ENCODE data around the gene SMS. TPM values are rescaled to one million over a fixed set of nuclear protein-coding genes. Genes with fewer than 3 reads are reported as not detected.

Gene SMS
- total and polyA plus RNA-seq, 10 of the 15 experiments (the other 5 are each of a cell fraction or from before 2014, with no cell fraction given) = 55.8 to 156 (median 114) TPM

- Histone ChIP-seq H3K36me3 (ENCODE audit: control insufficient read depth in 2 of 2, insufficient read depth in 2 of 2, low read length in 1 of 2) (no peaks in the 10 kb centered on the region), H3K27me3 (replicated peaks in 1 of 2; ENCODE audit: control insufficient read depth in 2 of 2, insufficient read depth in 2 of 2, low read length in 1 of 2) (no peaks in the 10 kb centered on the region), H3K4me2 (ENCODE audit: control insufficient read depth, insufficient read depth) (0 out of 2 replicates have a peak overlapping the region, but pooled peaks have one; percentile 48), H4K20me1 (ENCODE audit: control insufficient read depth, insufficient read depth) (no peaks in the 10 kb centered on the region), H2AFZ (ENCODE audit: control insufficient read depth, low read depth, low read length) (no peak overlapping the region), H3K9me3 (replicated peaks; ENCODE audit: control insufficient read depth, insufficient read depth, low read length) (no peaks in the 10 kb centered on the region), H3K79me2 (ENCODE audit: control insufficient read depth, insufficient read depth, low read length) (no peaks in the 10 kb centered on the region), H3K27ac (ENCODE audit: control insufficient read depth, insufficient read depth) (no peak overlapping the region), H3K9ac (ENCODE audit: control insufficient read depth, insufficient read depth, low read length) (no peak overlapping the region), H3K4me1 (ENCODE audit: control insufficient read depth, insufficient read depth, low read length) (no peaks in the 10 kb centered on the region), H3K4me3 (no peak overlapping the region)
- CTCF ChIA-PET = no interaction called here
- RAD21 ChIA-PET (ENCODE audit: unreplicated experiment) = no interaction called here
- BruUV-seq (replicated peaks) = no TSS peak
- SMC1A ChIA-PET (ENCODE audit: uncharacterized antibody, unreplicated experiment) = interaction anchor here (1.3 kb wide), 1 partner anchor 35 kb away, joined by 3 read pairs; no protein-coding TSS in a partner anchor
- DNase-seq (ENCODE audit: low read depth, low spot score) = no peak
- peak; percentile 54 for FAIRE-seq
- in situ Hi-C loops (cut with MboI) = no loop called here
- peak; percentile 68 for ATAC-seq
- POLR2A ChIA-PET = no interaction called here
- WGBS (ENCODE audit: insufficient coverage, insufficient replicate concordance, low lambda C conversion rate, missing lambda C conversion rate) = 10% methylated on average over 6 of the region's 6 CpGs
- intact Hi-C loops (cut with micrococcal nuclease; ENCODE audit: unreplicated experiment) = no loop called here
- TF ChIP-seq JUNB (IDR thresholded peaks at IDR 0.05) (peak; percentile 70; the same call in 1 of the 2 replicates), EED (IDR thresholded peaks at IDR 0.05; ENCODE audit: low read depth) (peak; percentile 39; the same call in 1 of the 2 replicates), CREB1 (IDR thresholded peaks at IDR 0.05; ENCODE audit: low read depth) (0 out of 2 replicates have a peak, but pooled peaks have one; percentile 14), USF2 (IDR thresholded peaks at IDR 0.05; ENCODE audit: borderline replicate concordance, low read depth, low read length) (no peak), RUNX3 (IDR thresholded peaks at IDR 0.05; ENCODE audit: low read length) (peak; percentile 10; the same call in 1 of the 2 replicates), CREM (IDR thresholded peaks at IDR 0.05; ENCODE audit: low read depth) (peak; percentile 51; the same call in 1 of the 2 replicates), NFIC (IDR thresholded peaks at IDR 0.05; ENCODE audit: low read depth, low read length) (peak; percentile 29; the same call in 1 of the 2 replicates), IKZF2 (IDR thresholded peaks at IDR 0.05) (peak; percentile 40 to 56; a peak in 3 of 4 replicates), HDAC2 (IDR thresholded peaks at IDR 0.05) (no peak)
- TF ChIP-seq, protein P1, sequence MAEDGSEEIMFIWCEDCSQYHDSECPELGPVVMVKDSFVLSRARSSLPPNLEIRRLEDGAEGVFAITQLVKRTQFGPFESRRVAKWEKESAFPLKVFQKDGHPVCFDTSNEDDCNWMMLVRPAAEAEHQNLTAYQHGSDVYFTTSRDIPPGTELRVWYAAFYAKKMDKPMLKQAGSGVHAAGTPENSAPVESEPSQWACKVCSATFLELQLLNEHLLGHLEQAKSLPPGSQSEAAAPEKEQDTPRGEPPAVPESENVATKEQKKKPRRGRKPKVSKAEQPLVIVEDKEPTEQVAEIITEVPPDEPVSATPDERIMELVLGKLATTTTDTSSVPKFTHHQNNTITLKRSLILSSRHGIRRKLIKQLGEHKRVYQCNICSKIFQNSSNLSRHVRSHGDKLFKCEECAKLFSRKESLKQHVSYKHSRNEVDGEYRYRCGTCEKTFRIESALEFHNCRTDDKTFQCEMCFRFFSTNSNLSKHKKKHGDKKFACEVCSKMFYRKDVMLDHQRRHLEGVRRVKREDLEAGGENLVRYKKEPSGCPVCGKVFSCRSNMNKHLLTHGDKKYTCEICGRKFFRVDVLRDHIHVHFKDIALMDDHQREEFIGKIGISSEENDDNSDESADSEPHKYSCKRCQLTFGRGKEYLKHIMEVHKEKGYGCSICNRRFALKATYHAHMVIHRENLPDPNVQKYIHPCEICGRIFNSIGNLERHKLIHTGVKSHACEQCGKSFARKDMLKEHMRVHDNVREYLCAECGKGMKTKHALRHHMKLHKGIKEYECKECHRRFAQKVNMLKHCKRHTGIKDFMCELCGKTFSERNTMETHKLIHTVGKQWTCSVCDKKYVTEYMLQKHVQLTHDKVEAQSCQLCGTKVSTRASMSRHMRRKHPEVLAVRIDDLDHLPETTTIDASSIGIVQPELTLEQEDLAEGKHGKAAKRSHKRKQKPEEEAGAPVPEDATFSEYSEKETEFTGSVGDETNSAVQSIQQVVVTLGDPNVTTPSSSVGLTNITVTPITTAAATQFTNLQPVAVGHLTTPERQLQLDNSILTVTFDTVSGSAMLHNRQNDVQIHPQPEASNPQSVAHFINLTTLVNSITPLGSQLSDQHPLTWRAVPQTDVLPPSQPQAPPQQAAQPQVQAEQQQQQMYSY (CRISPR knock-in tag; IDR thresholded peaks at IDR 0.05) = no peak
- TF ChIP-seq, protein P2, sequence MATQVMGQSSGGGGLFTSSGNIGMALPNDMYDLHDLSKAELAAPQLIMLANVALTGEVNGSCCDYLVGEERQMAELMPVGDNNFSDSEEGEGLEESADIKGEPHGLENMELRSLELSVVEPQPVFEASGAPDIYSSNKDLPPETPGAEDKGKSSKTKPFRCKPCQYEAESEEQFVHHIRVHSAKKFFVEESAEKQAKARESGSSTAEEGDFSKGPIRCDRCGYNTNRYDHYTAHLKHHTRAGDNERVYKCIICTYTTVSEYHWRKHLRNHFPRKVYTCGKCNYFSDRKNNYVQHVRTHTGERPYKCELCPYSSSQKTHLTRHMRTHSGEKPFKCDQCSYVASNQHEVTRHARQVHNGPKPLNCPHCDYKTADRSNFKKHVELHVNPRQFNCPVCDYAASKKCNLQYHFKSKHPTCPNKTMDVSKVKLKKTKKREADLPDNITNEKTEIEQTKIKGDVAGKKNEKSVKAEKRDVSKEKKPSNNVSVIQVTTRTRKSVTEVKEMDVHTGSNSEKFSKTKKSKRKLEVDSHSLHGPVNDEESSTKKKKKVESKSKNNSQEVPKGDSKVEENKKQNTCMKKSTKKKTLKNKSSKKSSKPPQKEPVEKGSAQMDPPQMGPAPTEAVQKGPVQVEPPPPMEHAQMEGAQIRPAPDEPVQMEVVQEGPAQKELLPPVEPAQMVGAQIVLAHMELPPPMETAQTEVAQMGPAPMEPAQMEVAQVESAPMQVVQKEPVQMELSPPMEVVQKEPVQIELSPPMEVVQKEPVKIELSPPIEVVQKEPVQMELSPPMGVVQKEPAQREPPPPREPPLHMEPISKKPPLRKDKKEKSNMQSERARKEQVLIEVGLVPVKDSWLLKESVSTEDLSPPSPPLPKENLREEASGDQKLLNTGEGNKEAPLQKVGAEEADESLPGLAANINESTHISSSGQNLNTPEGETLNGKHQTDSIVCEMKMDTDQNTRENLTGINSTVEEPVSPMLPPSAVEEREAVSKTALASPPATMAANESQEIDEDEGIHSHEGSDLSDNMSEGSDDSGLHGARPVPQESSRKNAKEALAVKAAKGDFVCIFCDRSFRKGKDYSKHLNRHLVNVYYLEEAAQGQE (IDR thresholded peaks at IDR 0.05; ENCODE audit: low read depth, low read length) = no peak
- TF ChIP-seq, protein P3, sequence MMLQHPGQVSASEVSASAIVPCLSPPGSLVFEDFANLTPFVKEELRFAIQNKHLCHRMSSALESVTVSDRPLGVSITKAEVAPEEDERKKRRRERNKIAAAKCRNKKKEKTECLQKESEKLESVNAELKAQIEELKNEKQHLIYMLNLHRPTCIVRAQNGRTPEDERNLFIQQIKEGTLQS (IDR thresholded peaks at IDR 0.05; ENCODE audit: borderline replicate concordance, extremely low read depth, low read depth, low read length) = no peak
Measured at GRCh38 chrX:21926527-21927278, 13.8 kb upstream of the SMS start.
